ENCODE measurements around the gene ANKRD28.

Gene ANKRD28

GRCh38 chr3:15716178-15716577, 81.6 kb downstream of the ANKRD28 start:
- DNase-seq, result no peak

- no peak for DNase-seq
Measured at GRCh38 chr3:15714448-15714847, 83.3 kb downstream of the ANKRD28 start.

GRCh38 chr3:15713364-15713763, 84.4 kb downstream of the ANKRD28 start:
- DNase-seq, result no peak

- DNase-seq, result no peak
Measured at GRCh38 chr3:15711281-15711680, 86.5 kb downstream of the ANKRD28 start.

- no peak for DNase-seq
Measured at GRCh38 chr3:15708882-15709677, 88.7 kb downstream of the ANKRD28 start.

GRCh38 chr3:15707779-15708178, 90.0 kb downstream of the ANKRD28 start:
- no peak for DNase-seq

- DNase-seq, result no peak
Measured at GRCh38 chr3:15703346-15703745, 94.4 kb downstream of the ANKRD28 start.

- DNase-seq, result no peak
Measured at GRCh38 chr3:15694628-15695027, 103.2 kb downstream of the ANKRD28 start.

- no peak for DNase-seq
Measured at GRCh38 chr3:15693355-15693754, 104.4 kb downstream of the ANKRD28 start.

GRCh38 chr3:15690748-15691147, 107.0 kb downstream of the ANKRD28 start:
- DNase-seq, result no peak

- DNase-seq, result no peak
Measured at GRCh38 chr3:15690230-15690629, 107.5 kb downstream of the ANKRD28 start.

- DNase-seq, result no peak
Measured at GRCh38 chr3:15685927-15686326, 111.9 kb downstream of the ANKRD28 start.

- DNase-seq, result no peak
Measured at GRCh38 chr3:15683253-15683652, 114.5 kb downstream of the ANKRD28 start.

- DNase-seq, result no peak
Measured at GRCh38 chr3:15682561-15683185, 115.1 kb downstream of the ANKRD28 start.

GRCh38 chr3:15681668-15682067, 116.1 kb downstream of the ANKRD28 start:
- DNase-seq, result no peak

- DNase-seq, result no peak
Measured at GRCh38 chr3:15679306-15679705, 118.5 kb downstream of the ANKRD28 start.

- DNase-seq, result no peak
Measured at GRCh38 chr3:15676259-15676658, 121.5 kb downstream of the ANKRD28 start.

GRCh38 chr3:15673536-15673935, 124.2 kb downstream of the ANKRD28 start:
- no peak for DNase-seq

- DNase-seq, result no peak
Measured at GRCh38 chr3:15667484-15667883, 130.3 kb downstream of the ANKRD28 start.

GRCh38 chr3:15666277-15666676, 131.5 kb downstream of the ANKRD28 start:
- DNase-seq, result no peak

- no peak for DNase-seq
Measured at GRCh38 chr3:15665510-15666150, 132.1 kb downstream of the ANKRD28 start.

- DNase-seq, result no peak
Measured at GRCh38 chr3:15664144-15664543, 133.6 kb downstream of the ANKRD28 start.

- no peak for DNase-seq
Measured at GRCh38 chr3:15660055-15660935, 137.5 kb downstream of the ANKRD28 start.
